Activated CD4-positive, alpha-beta T cell treated with anti-CD3 and anti-CD28 coated beads, Interleukin-2, amount 50 U/mL, for 4 hours (primary cell): ENCODE results near the gene MS4A15.
"Not testable (repeated sequence)": the region's sequence is repeated elsewhere in the genome, so short reads cannot be mapped to it uniquely, and the experiment has no call there.

Experiments
- DNase-seq, 2 experiments: peaks; one replicate each; pipeline ENCODE4 v3.0.0-alpha.2; 2020

Gene MS4A15

DNA sequence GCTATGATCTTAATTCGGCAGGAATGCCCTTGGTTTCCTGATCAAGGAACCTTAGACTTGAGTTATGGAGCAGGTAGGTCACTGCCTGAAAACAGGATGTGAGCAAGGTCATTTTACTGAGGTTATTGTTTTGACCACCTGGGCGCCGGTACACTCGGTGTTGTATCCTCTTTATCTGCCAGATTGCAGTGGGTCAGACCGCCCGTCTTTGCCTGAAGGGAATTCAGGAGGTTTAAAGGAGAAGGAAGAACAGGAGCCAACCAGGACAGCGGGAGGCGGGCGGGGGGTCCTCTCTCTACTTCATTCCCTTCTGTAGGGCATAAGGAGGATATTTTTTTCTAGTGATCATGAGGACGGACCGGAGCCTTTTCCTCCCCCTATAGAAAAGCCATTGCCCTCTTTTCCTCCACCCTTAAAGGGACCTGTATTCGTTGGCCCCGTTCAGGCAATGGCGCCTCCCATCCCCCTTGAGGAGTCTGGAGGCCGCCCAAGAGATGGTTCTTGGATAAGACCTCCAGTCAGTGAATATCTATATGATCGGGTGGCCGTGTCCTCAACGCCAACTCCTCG, 649 bp downstream of the MS4A15 start:
- DNase-seq: no peak

DNA sequence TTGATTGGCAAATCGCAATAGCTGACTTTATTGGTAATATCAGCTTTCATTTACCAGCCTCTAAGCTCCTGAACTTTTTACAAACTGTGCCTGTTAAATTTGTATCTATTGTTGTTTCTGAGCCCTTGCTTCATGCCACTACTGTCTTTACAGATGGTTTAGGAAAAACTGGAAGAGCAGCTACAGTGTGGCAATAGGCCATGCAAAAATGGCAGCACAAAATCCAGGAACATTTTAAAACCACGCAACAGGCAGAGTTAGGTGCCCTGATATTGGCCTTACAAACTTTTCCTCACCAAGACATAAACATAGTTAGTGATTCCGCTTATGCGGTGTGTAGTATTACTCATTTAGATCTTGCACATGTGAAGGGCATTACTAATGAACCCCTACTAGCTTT, 2.0 kb downstream of the MS4A15 start:
- DNase-seq: not testable (repeated sequence)

DNA sequence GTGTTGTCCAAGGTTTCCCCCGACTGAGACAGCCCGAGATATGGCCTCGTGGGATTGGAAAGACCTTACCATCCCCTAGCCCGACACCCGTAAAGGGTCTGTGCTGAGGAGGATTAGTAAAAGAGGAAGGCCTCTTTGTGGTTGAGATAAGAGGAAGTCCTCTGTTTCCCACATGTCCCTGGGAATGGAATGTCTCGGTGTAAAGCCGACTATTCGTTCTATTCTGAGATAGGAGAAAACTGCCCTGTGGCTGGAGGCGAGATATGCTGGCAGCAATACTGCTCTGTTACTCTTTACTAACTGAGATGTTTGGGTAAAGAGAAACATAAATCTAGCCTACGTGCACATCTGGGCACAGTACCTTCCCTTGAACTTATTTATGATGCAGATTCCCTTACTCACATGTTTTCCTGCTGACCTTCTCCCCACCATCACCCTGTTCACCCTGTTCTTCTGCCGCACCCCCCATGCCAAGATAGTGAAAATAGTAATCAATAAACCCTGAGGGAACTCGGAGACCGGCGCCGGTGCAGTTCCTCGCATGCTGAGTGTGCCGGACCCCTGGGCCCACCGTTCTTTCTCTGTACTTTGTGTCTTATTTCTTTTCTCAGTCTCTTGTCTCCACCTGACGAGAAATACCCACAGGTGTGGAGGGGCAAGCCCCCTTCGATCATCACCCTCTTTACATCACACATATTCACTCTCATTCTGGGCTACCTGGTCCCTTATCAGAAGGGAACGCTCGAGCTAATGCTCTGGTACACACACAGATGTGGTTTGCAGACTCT, 3.0 kb downstream of the MS4A15 start:
- DNase-seq: not testable (repeated sequence)

DNA sequence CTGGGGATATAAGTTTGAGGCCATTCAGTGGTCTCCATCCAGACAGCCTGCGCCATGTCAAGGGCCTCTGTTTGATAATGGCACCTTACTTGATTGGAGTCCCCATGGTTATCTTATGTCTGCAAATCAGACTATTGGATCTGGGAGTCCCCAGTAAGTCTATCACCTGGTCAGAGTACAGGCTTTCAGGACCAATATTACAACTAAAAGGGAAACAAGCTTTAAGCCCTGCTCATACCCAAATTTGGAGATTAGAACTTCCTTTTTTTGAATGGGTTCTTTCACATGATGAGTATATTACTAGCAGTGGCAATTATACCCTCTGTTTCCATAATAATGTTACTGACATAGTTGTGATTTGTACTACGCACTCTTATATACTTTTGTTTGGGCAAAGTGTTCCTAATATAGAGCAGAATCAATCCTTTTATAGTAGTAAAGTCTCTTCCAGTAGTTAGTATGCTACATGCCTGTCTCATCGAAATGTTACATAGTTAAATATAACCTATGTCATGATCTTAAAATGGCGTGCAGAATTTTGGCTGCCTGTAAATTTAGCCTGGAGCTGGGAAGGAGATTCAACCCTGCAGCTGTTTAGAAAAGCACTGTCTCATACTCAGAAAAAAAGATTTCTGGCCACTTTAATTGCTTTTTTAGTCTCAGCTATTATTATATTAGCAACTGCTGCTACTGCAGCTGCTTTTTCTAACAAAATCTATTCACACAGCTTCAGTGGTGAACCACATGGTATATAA, 4.9 kb downstream of the MS4A15 start:
- no peak for DNase-seq

DNA sequence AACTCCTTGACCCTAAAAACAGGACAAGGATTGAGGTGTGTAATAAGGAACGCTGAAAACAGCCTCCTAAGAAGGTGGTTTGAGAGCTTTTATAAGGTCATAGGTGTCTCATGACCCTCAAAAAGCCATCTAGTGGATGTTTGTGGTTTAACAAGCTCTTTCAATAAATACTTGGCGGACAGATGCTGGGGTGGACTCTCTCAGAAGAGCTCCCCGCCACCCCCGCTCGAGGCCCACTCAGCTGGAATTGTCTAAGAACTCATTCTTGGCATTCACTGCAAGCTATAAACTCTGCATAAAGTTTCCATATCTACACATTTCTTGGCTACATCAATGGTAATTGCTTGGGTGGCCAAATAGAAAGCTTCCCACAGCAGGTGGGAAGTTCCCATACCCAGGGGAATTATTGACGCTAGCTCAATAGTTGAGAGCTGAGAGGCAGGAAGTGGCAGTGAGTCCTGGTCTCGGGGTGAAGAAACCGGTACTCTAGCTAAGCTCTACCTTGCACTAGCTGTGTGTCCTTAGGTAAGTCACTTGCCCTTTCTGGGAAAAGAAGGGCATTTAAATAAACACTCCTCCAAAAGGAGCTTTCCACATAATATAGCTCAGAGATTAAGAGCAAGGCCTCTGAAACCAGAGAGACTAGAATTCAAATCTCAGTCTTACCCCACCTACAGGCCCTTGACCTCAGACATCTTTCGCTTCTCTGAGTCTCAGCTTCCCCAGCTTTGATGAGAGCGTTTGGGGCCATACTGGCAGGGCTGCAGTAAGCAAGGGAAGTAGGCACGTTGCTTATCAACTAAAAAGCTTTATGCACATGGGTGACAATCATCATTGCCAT, 6.4 kb downstream of the MS4A15 start:
- no peak for DNase-seq

DNA sequence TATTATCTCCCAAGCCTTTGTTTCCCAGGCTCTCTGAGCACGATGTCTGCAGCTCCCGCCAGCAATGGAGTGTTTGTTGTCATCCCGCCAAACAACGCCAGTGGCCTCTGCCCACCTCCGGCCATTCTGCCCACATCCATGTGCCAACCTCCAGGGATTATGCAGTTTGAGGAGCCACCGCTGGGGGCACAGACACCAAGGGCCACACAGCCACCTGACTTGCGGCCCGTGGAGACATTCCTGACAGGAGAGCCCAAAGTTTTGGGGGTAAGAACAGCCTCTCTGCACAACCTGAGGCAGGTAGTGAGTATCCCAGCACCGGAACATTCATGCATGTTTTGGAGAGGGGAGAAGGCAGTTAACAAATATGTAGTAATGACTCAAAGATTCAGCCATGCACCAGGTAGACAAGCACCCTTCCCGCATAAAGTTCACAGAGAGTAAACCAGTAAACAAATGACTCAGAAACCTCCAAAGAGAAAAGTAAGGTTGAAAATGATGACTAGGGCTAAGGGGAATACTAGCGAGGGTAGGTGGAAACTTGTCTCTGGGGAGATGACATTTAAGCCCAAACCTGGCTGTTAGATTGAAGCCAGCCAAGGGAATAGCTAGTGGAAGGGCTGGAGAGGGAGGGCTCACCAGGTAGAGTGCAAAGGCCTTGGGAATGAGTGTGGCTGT, 7.2 kb downstream of the MS4A15 start:
- DNase-seq: no peak

DNA sequence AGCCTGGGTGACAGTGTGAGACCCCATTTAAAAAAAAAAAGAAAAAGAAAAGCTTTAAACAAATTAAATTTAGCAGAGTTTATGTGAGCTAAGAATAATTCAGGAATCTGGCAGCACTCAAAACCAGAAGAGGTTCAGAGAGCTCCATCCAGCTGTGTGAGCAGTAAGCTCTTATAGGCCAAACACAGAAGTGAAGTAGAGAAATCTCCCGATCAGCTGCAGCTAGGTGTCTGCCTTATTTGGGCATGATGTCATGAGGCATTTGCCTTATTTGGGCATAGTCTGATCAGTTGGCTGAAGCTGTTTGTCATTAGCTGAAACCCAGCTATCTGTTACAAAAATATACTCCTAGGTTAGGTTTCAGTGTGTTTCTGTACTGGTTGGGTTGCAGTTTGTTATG, 8.2 kb downstream of the MS4A15 start:
- DNase-seq: no peak

DNA sequence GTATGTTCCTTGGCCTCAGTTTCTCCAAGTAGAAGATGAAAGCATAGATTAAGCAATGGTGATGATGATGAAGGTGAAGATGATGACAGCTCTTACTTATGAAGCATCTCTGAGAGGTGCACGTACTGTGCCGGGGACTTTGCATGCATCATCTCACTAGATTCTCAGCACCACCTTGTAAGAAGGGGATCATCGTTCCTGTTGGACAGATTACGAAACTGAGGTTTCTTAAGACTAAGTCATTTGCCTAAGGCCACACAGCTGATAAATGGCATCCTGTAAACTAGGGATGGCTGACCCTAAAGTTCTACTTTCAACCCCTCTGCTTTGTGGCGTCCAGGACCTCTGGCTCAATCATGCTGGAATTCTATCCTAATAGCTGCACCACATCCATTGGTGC, 8.7 kb downstream of the MS4A15 start:
- no peak for DNase-seq

DNA sequence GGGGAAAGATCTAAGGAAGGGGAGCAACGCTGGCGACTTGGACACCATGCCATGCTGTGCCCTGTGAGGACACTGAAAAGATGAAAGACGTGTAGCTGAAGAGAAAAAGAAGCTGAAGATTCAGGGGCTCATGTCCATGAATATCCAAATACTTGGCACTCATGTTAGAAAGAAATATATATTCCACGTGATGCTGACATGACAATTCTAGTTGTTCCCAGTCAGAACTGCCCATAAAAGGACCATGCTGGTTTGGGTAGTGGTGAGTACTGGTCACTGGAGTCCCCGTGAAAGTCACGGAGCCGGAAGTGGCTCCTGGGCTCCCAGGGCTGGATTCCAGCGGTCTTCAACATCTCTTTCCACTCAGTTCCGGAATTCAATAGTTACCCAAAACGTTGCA, 9.9 kb downstream of the MS4A15 start:
- DNase-seq: no peak

DNA sequence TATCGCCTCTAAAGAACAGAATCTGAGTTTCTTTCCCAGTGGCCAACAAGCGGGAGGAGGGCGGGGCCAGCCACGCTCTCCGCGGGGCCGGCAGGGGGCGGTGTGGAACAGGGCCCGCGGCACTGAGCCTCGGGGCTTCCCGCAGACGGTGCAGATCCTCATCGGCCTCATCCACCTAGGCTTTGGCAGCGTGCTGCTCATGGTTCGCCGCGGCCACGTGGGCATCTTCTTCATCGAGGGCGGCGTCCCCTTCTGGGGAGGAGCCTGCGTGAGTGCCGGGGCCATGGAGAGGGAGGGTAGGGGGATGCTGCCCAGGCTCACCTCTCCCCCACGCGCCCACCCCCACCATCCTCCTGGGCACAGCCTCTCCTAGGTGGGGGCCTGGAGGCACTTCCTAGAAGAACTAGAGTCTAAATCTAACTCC, 10.7 kb downstream of the MS4A15 start:
- no peak for DNase-seq

DNA sequence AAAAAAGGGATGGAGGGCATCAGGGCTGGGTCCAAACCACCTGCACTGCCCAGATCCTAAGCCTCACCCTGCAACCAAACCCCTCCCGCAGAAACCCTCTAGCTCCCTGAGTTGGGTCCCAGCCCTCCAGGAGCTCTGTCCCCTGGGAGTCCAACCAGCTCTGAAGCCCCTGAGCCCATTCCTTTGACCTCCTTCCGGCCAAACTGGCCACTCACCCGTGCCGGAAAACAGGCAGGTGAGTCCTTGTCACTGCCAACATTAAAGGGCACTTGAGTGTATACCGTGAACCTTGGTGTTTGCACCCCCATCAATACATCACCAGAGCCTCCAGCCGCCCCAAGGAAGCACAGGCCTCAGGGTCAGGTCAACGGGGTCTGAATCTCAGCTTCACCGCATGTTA, 11.5 kb downstream of the MS4A15 start:
- no peak for DNase-seq

DNA sequence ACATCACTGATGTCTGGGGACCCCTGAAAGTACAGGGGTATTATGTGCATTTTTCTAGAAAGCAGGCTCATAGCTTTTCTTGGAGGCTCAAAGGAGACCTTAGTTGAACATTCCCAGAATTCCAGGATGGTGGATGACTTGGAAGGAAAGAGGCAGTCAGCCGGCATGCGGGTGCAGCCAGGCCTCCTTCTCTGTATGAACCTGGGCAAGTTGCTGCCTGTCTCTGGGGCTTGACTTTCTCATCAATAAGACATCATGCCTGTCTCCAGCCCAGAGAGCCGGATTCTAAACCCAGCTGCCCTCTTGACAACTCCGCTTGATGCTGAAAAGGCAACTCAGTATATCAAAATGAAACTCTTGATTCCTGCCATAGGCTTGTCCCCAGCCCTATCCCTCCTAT, 12.6 kb downstream of the MS4A15 start:
- no peak for DNase-seq

DNA sequence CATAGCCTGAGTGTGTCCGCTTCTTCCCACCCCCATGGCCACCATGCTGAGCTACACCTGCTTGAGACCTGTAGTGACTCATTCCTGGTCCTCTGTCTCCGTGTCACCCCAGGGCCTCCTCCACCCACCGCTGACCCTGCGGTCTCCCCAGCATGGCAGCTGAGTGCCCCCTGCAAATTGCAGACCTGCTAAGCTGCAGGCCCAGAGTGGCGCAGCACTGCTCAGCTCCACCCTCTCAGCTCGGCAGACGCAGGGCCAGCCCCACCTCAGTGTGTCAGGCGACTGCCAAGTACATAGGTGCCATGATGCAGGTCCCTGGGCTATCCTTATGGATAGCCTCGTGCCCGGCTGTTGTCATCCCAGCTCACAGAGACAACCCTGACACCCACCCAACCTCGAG, 13.1 kb downstream of the MS4A15 start:
- DNase-seq: no peak

DNA sequence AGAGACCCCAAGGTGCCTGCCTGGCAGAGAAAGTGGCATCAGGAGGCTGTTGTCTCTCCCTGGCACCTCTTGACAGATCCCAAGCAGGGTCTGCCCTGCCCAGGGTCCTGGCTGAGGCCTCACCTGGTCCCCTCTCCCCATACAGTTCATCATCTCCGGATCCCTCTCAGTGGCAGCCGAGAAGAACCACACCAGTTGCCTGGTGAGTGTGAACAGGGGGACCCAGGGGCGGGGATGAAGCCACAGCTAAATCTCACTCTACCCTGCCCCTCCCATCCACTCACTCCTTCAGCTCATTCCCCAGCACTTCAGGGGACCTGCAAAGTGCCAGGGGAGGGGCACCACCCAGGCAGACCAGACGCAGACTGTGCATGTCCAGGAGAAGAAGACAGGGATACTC, 14.5 kb downstream of the MS4A15 start:
- no peak for DNase-seq

DNA sequence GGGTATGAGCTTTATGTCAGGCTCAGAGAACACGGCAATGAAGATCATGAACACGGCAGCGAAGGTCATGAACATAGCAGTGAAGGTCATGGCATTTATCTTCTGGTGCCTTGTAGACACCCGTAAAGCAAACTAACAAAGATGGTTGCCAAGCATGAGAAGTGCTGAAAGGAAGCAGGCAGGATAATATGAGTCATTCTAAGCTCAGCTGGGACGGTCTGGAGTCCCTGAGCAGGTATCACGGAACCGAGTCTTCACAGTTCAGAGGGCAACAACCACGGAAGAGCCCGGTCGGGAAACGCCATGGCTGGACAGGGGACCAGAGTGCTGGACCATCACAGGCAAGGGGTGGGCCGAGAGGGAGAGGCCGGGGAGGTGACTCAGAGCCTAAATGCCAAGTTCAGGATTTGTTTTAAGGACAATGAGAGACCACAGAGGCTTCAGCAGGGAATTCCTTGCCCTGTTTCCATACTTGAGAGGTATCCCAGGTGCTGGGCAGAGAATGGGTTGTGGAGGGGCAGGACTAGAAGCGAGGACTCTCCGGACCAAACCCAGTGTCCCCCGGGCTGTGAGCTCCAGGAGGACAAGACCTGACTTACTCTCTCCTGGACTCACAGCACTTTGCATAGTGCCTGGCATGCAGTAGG, 15.3 kb downstream of the MS4A15 start:
- DNase-seq: no peak

DNA sequence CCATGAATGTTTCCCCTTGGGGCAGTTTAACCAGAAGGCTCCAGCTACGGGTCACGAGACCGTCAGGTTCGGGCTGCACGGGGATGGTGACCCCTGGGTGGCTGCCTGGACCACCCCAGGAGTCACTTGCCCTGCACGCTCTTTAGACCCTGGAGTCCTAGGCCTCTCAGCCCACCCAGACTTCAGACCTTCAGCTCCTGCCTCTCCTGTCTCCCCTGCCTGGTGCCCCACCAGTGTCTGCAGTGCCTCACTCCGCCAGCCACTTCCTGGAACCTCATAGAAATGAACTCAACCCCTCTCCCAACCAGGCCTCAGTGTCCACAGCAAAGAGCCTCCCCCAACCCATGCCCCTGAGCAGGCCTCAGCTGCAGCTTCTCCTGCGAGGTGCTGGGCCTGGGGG, 16.0 kb downstream of the MS4A15 start:
- DNase-seq: no peak

DNA sequence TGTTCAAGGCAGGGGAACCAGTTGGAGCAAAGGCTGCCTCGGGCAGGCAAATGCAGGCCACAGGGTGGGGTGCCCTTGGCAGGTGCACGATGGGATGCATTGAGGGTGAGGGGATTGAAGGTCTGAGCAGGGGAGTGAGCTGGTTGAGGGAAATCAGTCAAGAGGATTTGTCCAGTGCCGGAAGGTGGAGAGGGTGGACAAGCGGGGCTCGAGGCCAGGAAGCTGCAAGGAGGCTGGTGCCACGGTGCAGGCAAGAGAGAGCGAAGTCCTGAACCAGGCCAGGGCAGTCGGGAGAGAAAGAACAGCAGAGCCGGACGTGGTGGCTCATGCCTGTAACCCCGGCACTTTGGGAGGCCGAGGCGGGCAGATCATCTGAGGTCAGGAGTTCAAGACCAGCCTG, 18.1 kb downstream of the MS4A15 start:
- no peak for DNase-seq

DNA sequence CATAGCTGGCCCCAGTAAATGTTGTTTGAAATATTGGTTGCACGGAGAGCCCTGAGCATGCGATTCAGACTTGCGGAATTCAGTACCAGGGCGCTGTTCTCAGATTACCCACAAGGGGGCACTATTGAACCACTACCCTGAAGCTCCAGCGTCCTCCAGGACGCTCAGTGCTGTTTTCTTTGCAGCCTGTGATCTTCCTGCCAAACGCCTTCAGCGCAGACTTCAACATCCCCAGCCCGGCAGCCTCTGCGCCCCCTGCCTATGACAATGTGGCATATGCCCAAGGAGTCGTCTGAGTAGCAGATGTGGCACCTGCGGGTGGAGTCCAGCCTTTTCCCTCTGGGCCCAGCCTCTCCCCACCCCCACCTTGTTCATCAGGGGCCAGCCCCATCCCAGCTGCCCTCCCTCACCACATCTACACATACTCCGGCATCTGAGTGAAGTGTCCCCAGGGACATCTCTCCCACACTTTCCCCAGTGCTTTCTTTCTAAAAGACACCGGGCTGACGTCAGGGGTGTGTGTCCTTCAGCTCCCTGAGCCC, 18.8 kb downstream of the MS4A15 start:
- DNase-seq: peak; percentile 75 to 79

DNA sequence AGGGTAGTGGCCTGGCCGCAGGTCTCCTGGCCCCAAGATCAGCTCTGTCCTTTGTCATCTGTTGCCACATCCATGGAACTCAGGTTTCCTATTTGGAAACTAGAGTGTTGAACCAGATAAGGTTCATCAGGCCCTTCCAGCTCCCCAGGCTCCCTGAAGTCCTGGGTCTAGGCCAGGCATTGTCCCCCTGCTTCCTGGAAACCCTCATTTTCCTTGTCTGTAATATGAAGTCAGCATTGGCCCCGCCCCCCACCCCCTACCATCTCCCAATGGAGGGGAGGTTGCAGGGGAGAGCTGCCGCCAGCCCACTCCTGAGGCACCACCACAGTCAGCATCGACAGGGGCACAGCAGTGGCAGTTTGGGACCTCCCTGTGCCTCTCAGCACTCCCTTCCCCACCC, 19.5 kb downstream of the MS4A15 start:
- no peak for DNase-seq

DNA sequence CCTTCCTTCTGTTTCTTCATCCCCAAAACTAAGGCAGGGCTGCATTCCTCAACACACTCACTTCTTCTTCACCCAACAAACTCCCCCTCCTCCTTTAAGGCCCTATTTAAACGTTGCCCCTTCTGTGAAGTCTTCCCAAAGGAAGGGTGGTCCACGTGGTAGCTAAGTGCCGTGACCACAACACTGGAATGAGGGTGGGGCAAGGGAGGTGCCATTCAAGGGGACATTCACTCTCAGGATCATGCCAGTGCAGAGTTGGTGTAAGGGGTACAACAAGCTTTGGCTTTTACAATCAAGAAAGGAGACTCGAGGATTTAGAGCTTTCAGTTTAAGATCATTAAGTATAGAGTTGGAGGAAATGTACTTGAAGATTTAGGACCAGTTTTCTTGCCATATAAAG, 20.4 kb downstream of the MS4A15 start:
- DNase-seq: no peak

DNA sequence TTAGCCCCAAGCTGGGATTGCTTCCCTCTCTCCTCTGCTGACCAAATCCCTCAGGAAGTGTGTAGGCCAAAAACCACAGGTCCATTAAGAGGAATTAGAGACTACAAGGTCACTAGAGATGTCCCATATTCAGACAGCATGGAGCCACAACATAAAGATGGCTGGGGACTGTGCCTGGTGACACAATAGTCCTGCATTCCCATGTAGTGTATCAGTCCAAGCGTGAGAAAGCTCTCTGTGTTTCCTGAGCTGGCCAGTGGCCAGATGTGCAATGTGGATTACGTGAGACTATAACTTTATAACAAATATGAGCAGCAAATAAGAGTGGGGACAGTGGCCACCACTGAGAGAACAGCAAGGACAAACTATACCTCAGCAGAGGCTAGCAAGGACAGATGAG, 20.9 kb downstream of the MS4A15 start:
- DNase-seq: no peak

DNA sequence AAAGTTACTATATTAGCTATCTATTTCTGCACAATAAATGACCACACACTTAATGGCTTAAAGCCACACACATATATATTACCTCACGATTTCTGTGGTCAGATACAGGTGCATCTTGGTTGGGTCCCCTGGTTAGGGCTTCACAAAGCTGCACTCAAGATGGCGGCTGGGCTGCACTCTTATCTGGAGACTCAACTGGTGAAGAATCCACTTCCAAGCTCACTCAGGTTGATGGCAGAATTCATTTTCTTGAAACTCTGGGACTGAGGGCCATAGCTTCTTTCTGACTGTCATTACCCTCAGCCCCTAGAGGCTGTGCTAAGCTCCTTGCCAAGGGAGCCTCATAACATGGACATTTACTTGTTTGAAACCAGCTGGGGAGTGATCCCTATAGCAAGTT, 23.4 kb downstream of the MS4A15 start:
- DNase-seq: no peak
